H1 (cell line): ENCODE results near the gene OR2K2. TPM values are rescaled to one million over a fixed set of nuclear protein-coding genes. Genes with fewer than 3 reads are reported as not detected.

Source experiments
- CTCF ChIA-PET: fragments of 300-600 bp; sonication (Branson Sonifier 250); formaldehyde crosslinking; loops from one replicate; lab custom pipeline; 2021; ENCODE audit not compliant: partially characterized antibody; lab: Charles Lee
- POLR2A ChIA-PET: fragments of 300-600 bp; sonication (Branson Sonifier 250); formaldehyde crosslinking; loops from one replicate; lab custom pipeline; 2021; ENCODE audit warnings: inconsistent platforms; ENCODE audit not compliant: partially characterized antibody; lab: Charles Lee
- DNase-seq, 2 experiments: peaks; one replicate each; pipeline versions ENCODE4 v3.0.0 to v3.0.0-alpha.2; 2010 to 2022; ENCODE audit warnings: low spot score in 2 of 2, low read depth in 1 of 2, mixed read lengths in 1 of 2
- FAIRE-seq: peaks from 2 replicates; lab custom pipeline; 2011; peaks lifted over from hg19 to GRCh38; lab: Jason Lieb, UNC
- H2AFZ ChIP-seq: 2 replicates; pipeline ENCODE4 v1.8.1; 2012; ENCODE audit warnings: low read length, inconsistent platforms
- H2AK5ac ChIP-seq: 2 replicates; pipeline ENCODE4 v1.6.1; 2013; ENCODE audit warnings: low read depth, low read length
- H2BK120ac ChIP-seq: replicated peaks from 2 replicates; pipeline ENCODE3; 2013; ENCODE audit warnings: low read depth, low read length, inconsistent platforms
- H2BK12ac ChIP-seq: 2 replicates; pipeline ENCODE4 v1.6.1; 2013; ENCODE audit warnings: low read depth, low read length
- H2BK15ac ChIP-seq: 2 replicates; pipeline ENCODE4 v1.6.1; 2013; ENCODE audit warnings: low read length
- H2BK20ac ChIP-seq: 2 replicates; pipeline ENCODE4 v1.6.1; 2013; ENCODE audit warnings: low read length
- H2BK5ac ChIP-seq: 2 replicates; pipeline ENCODE4 v1.6.1; 2013; ENCODE audit warnings: low read depth, low read length
- H3K14ac ChIP-seq: 2 replicates; pipeline ENCODE4 v1.6.1; 2013; ENCODE audit warnings: inconsistent platforms; ENCODE audit not compliant: insufficient read length
- H3K18ac ChIP-seq: 2 replicates; pipeline ENCODE4 v1.6.1; 2013; ENCODE audit warnings: low read length; ENCODE audit errors: extremely low read depth
- H3K23ac ChIP-seq: 2 replicates; pipeline ENCODE4 v1.6.1; 2013; ENCODE audit warnings: inconsistent platforms; ENCODE audit not compliant: insufficient read length
- H3K23me2 ChIP-seq: 2 replicates; pipeline ENCODE4 v1.6.1; 2013; ENCODE audit warnings: low read depth, low read length
- H3K27ac ChIP-seq: 2 replicates; pipeline ENCODE4 v1.6.1; 2011; ENCODE audit warnings: low read depth, low read length, inconsistent platforms
- H3K27me3 ChIP-seq, 4 experiments: replicated peaks in 1 of 4; 1 replicate in 1 of 4; 2 replicates in 3 of 4; pipeline versions ENCODE4 v1.6.1 to v1.8.1; 2011 to 2013; ENCODE audit warnings: low read length in 3 of 4, mild to moderate bottlenecking in 3 of 4, inconsistent platforms in 2 of 4, mixed read lengths in 2 of 4, moderate library complexity in 1 of 4; ENCODE audit not compliant: control insufficient read depth in 3 of 4, insufficient read depth in 3 of 4; ENCODE audit errors: extremely low read depth in 1 of 4
- H3K36me3 ChIP-seq, 4 experiments: 2 replicates each; pipeline versions ENCODE4 v1.6.1 to v1.8.1; 2011 to 2013; ENCODE audit warnings: mild to moderate bottlenecking in 4 of 4, low read length in 3 of 4, moderate library complexity in 2 of 4, control low read depth in 1 of 4, inconsistent platforms in 1 of 4; ENCODE audit not compliant: insufficient read depth in 4 of 4, control insufficient read depth in 2 of 4
- H3K4ac ChIP-seq: replicated peaks from 2 replicates; pipeline ENCODE3; 2013; ENCODE audit warnings: low read length, low read depth, mixed read lengths, inconsistent platforms; ENCODE audit not compliant: insufficient read length
- H3K4me1 ChIP-seq, 4 experiments: replicated peaks in 1 of 4; 1 replicate in 1 of 4; 2 replicates in 3 of 4; pipeline versions ENCODE4 v1.6.1 to v1.8.1; 2011 to 2013; ENCODE audit warnings: low read length in 3 of 4, inconsistent platforms in 2 of 4, mixed read lengths in 1 of 4; ENCODE audit not compliant: insufficient read depth in 4 of 4, control insufficient read depth in 3 of 4
- H3K4me2 ChIP-seq, 2 experiments: 2 replicates each; pipeline versions ENCODE4 v1.6.1 to v1.8.1; 2011 to 2013; ENCODE audit warnings: low read depth in 2 of 2, low read length in 2 of 2, control low read depth in 1 of 2, inconsistent platforms in 1 of 2, mild to moderate bottlenecking in 1 of 2; ENCODE audit not compliant: insufficient read depth in 1 of 2
- H3K4me3 ChIP-seq, 4 experiments: fragments of 200-600, 300-600 bp in 1 of 4; sonication (generic), shearing (Covaris generic), sonication (Bioruptor Twin) in 1 of 4; 2 replicates each; pipeline versions ENCODE4 v1.5.1 to v1.8.1; 2011 to 2016; ENCODE audit warnings: low read length in 4 of 4, low read depth in 3 of 4, control low read depth in 2 of 4, inconsistent platforms in 2 of 4, mild to moderate bottlenecking in 2 of 4, mixed read lengths in 1 of 4, moderate library complexity in 1 of 4; ENCODE audit not compliant: insufficient read depth in 2 of 4; ENCODE audit errors: extremely low read depth in 1 of 4
- H3K56ac ChIP-seq: replicated peaks from 2 replicates; pipeline ENCODE3; 2013; ENCODE audit warnings: low read depth, mild to moderate bottlenecking, mixed read lengths, low read length, inconsistent platforms; ENCODE audit not compliant: insufficient read length
- H3K79me1 ChIP-seq: 2 replicates; pipeline ENCODE4 v1.6.1; 2013; ENCODE audit warnings: low read depth, low read length, control low read depth
- H3K79me2 ChIP-seq, 2 experiments: 2 replicates each; pipeline versions ENCODE4 v1.6.1 to v1.8.1; 2012 to 2013; ENCODE audit warnings: low read length in 2 of 2, mild to moderate bottlenecking in 2 of 2, inconsistent platforms in 1 of 2; ENCODE audit not compliant: insufficient read depth in 2 of 2, control insufficient read depth in 1 of 2
- H3K9ac ChIP-seq, 4 experiments: replicated peaks in 1 of 4; 1 replicate in 1 of 4; 2 replicates in 3 of 4; pipeline versions ENCODE4 v1.6.1 to v1.8.1; 2011 to 2013; ENCODE audit warnings: low read depth in 3 of 4, low read length in 3 of 4, control low read depth in 2 of 4, mild to moderate bottlenecking in 2 of 4, moderate library complexity in 2 of 4, inconsistent platforms in 1 of 4; ENCODE audit errors: extremely low read depth in 1 of 4
- H3K9me3 ChIP-seq, 2 experiments: 2 replicates each; pipeline versions ENCODE4 v1.6.1 to v1.8.1; 2012 to 2013; ENCODE audit warnings: mild to moderate bottlenecking in 2 of 2, moderate library complexity in 2 of 2, control low read depth in 1 of 2, inconsistent platforms in 1 of 2, low read depth in 1 of 2, low read length in 1 of 2, mixed read lengths in 1 of 2; ENCODE audit not compliant: insufficient read depth in 2 of 2
- H4K20me1 ChIP-seq, 2 experiments: replicated peaks in 1 of 2; 2 replicates each; pipeline versions ENCODE3 to v1.8.1; 2011 to 2013; ENCODE audit warnings: inconsistent platforms in 2 of 2, low read length in 2 of 2, mild to moderate bottlenecking in 1 of 2; ENCODE audit not compliant: insufficient read depth in 2 of 2, control insufficient read depth in 1 of 2
- H4K5ac ChIP-seq: 2 replicates; pipeline ENCODE4 v1.6.1; 2013; ENCODE audit warnings: low read length, low read depth, mixed read lengths, inconsistent platforms; ENCODE audit not compliant: insufficient read length
- H4K8ac ChIP-seq: 2 replicates; pipeline ENCODE4 v1.8.0; 2013; ENCODE audit warnings: mild to moderate bottlenecking, moderate library complexity, low read length, inconsistent platforms; ENCODE audit not compliant: insufficient read depth; ENCODE audit errors: extremely low read depth
- H4K91ac ChIP-seq: replicated peaks from 2 replicates; pipeline ENCODE3; 2013; ENCODE audit warnings: low read length, mixed read lengths, inconsistent platforms; ENCODE audit not compliant: insufficient read length
- TCF12 ChIP-seq: IDR thresholded peaks from 2 replicates; pipeline ENCODE4 v1.6.1; 2011; ENCODE audit warnings: low read depth, mild to moderate bottlenecking, low read length
- YY1 ChIP-seq: IDR thresholded peaks from 2 replicates; pipeline ENCODE4 v1.6.1; 2011; ENCODE audit warnings: low read depth, mild to moderate bottlenecking, low read length
- WGBS, 2 experiments: shearing (Covaris generic) in 1 of 2; methylation state at CpG; one replicate each; pipeline versions ENCODE4 v1.1.6 to v1.1.7; 2013 to 2015; ENCODE audit warnings: low lambda C conversion rate in 2 of 2, mixed read lengths in 2 of 2, inconsistent platforms in 1 of 2, low coverage in 1 of 2, missing lambda C conversion rate in 1 of 2; ENCODE audit not compliant: insufficient replicate concordance in 2 of 2, insufficient coverage in 1 of 2, insufficient read length in 1 of 2; ENCODE audit errors: extremely low coverage in 1 of 2, missing lambda C conversion rate in 1 of 2; 5-methylcytosine and 5-hydroxymethylcytosine counted together
- polyA plus RNA-seq, 7 experiments: library from polyadenylated mRNA; depleted of rRNA in 3 of 7; stranded (reverse) in 5 of 7; unstranded in 2 of 7; fragments of >200 nt in 5 of 7; fragments of 200-250 nt in 2 of 7; gene quantifications; 1 replicate in 5 of 7; 2 replicates in 1 of 7; 4 replicates in 1 of 7; pipeline versions ENCODE4 v1.2.1 to v1.2.3, GENCODE V29; 2011 to 2013; ENCODE audit warnings: missing spikeins in 2 of 7, mixed read lengths in 2 of 7
- total RNA-seq: library from RNA; stranded (reverse); fragmentation: NEBNext Ultra II Directional; extraction: Animal tissue kit (Norgen Biotek cat#: 25700); gene quantifications from 2 replicates; pipeline ENCODE4 v1.2.1, GENCODE V29; 2021

Gene OR2K2
- total and polyA plus RNA-seq, 2 of the 8 experiments (the other 6 are each of a cell fraction or from before 2014, with no cell fraction given), result not detected

- H3K4me1 ChIP-seq, result no peaks in the 10 kb centered on the region
- no peak overlapping the region for H3K27ac ChIP-seq
- DNase-seq, result no peak
- no peak overlapping the region for H3K23ac ChIP-seq
- no peak overlapping the region for H3K4me2 ChIP-seq
- no peak for TF ChIP-seq YY1
- TF ChIP-seq TCF12, result no peak
- TF ChIP-seq, all 59 proteins: peak for 0
- H4K20me1 ChIP-seq, result no peaks in the 10 kb centered on the region
- H2BK15ac ChIP-seq, result no peak overlapping the region
- no peaks in the 10 kb centered on the region; the same call in 1 of the 2 replicates for H3K23me2 ChIP-seq
- WGBS, 2 experiments, result 81% methylated on average over 3 of the region's 3 CpGs; no CpG with 5 or more reads in 1 of the 2 experiments
- H3K79me1 ChIP-seq, result no peaks in the 10 kb centered on the region
- H2AFZ ChIP-seq, result no peak overlapping the region
- no peak overlapping the region for H2BK20ac ChIP-seq
- H3K18ac ChIP-seq, result no peak overlapping the region
- H3K36me3 ChIP-seq, result no peaks in the 10 kb centered on the region
- H3K9ac ChIP-seq, result no peak overlapping the region
- H2AK5ac ChIP-seq, result no peak overlapping the region
- H2BK5ac ChIP-seq, result no peak overlapping the region
- no peak overlapping the region for H3K4ac ChIP-seq
- no peak overlapping the region for H3K14ac ChIP-seq
- no peak overlapping the region for H4K91ac ChIP-seq
- no peaks in the 10 kb centered on the region for H3K27me3 ChIP-seq
- no peaks in the 10 kb centered on the region for H3K79me2 ChIP-seq
- ChIA-PET CTCF (no interaction called here), POLR2A (no interaction called here)
- 0 out of 4 replicates have a peak, but pooled peaks cover 0 to 3% of the 10 kb centered on the region in 2 experiments for H3K9me3 ChIP-seq
- no peak overlapping the region for H3K4me3 ChIP-seq
- no peak overlapping the region for H2BK12ac ChIP-seq
- no peak overlapping the region for H4K5ac ChIP-seq
- no peak for FAIRE-seq
- H2BK120ac ChIP-seq, result no peak overlapping the region
- no peak overlapping the region for H3K56ac ChIP-seq
- no peak overlapping the region for H4K8ac ChIP-seq
Observed at GRCh38 chr9:111320631-111321030, 9.4 kb downstream of the OR2K2 start.
